Loucy (cell line): ENCODE data around the gene SORCS1.

Experiments used
- CTCF ChIP-seq: fragments of 200-600 bp; sonication (generic); conservative IDR thresholded peaks from 2 replicates; pipeline ENCODE4 v1.5.1; 2014; ENCODE audit warnings: mild to moderate bottlenecking, antibody characterized with exemption, low read length
- EZH2phosphoT487 ChIP-seq: fragments of 200-600 bp; IDR thresholded peaks from 2 replicates; pipeline ENCODE4 v1.6.1; 2018; ENCODE audit warnings: antibody characterized with exemption, mild to moderate bottlenecking, moderate library complexity, borderline replicate concordance

GRCh38 chr10:106777841-106778240 lies 386.7 kb downstream of the SORCS1 start:
- TF ChIP-seq CTCF: no peak
- TF ChIP-seq EZH2phosphoT487: no peak
